ENCODE data around the gene CST8. TPM values are rescaled to one million over a fixed set of nuclear protein-coding genes. Genes with fewer than 3 reads are reported as not detected.

CST8 gene, protein sequence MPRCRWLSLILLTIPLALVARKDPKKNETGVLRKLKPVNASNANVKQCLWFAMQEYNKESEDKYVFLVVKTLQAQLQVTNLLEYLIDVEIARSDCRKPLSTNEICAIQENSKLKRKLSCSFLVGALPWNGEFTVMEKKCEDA
- total RNA-seq (not detected), polyA plus RNA-seq (not detected)
- long read RNA-seq, donor 1: 0 reads
- long read RNA-seq, donor 2: 0 reads

DNA sequence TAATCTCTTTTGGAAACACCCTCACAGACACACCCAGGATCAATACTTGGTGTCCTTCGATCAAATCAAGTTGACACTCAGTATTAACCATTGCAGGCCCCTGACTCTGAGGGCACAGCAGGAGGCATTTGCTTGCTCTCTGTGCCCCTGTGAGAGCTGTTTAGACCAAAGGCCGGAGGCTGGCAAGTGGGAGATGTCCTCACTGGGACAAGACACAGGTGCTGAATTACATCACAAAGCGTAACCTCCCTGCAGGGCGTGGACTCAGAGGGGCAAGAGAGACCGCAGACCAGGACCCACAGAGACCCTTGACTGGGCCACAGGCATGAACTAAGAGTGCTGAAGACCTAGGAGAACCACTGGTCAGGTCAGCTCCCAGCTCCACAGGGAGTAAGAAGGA is at the start of gene CST8:
TSS of gene CST8 (plus strand) at position 301 of the 400 bp plus-strand sequence. CDS start 551 bp downstream, outside the sequence.
- H3K27me3 ChIP-seq (ENCODE audit: insufficient read depth in 3 of 3, low read length in 2 of 3): no peaks in the 10 kb centered on the region
- H3K4me3 ChIP-seq: no peak within 1 kb of the TSS
- H3K9me3 ChIP-seq: peaks cover 5% of the 10 kb centered on the region
- no peaks in the 10 kb centered on the region for H3K4me1 ChIP-seq
- intact Hi-C loops (cut with DNase I): no loop called here
- no peak for ATAC-seq
- no peaks in the 10 kb centered on the region for H3K36me3 ChIP-seq (ENCODE audit: insufficient read depth in 1 of 2, low read depth in 1 of 2)
- no peak for DNase-seq
- WGBS, 3 donors: 87 to 94% (median 93%) methylated on average over 5 of the region's 5 CpGs
- TF ChIP-seq, protein P1, sequence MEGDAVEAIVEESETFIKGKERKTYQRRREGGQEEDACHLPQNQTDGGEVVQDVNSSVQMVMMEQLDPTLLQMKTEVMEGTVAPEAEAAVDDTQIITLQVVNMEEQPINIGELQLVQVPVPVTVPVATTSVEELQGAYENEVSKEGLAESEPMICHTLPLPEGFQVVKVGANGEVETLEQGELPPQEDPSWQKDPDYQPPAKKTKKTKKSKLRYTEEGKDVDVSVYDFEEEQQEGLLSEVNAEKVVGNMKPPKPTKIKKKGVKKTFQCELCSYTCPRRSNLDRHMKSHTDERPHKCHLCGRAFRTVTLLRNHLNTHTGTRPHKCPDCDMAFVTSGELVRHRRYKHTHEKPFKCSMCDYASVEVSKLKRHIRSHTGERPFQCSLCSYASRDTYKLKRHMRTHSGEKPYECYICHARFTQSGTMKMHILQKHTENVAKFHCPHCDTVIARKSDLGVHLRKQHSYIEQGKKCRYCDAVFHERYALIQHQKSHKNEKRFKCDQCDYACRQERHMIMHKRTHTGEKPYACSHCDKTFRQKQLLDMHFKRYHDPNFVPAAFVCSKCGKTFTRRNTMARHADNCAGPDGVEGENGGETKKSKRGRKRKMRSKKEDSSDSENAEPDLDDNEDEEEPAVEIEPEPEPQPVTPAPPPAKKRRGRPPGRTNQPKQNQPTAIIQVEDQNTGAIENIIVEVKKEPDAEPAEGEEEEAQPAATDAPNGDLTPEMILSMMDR (IDR thresholded peaks at IDR 0.05): no peak
- H3K27ac ChIP-seq: no peak within 1 kb of the TSS

- Histone ChIP-seq H3K27ac (no peak overlapping the region), H3K27me3 (ENCODE audit: insufficient read depth in 3 of 3, low read length in 2 of 3) (no peaks in the 10 kb centered on the region), H3K9me3 (no peaks in the 10 kb centered on the region), H3K4me3 (no peak overlapping the region), H3K36me3 (ENCODE audit: insufficient read depth in 1 of 2, low read depth in 1 of 2) (no peaks in the 10 kb centered on the region), H3K4me1 (no peaks in the 10 kb centered on the region)
- intact Hi-C loops (cut with DNase I): loop anchor here (2.0 to 10.0 kb wide), 4 partner anchors 165 to 555 kb away; partner anchors contain the start of gene CST9 (in 1 of the 2)
- 13 to 19% (median 17%) methylated on average over 8 of the region's 8 CpGs for WGBS, 3 donors
- peak; percentile 70 to 88 (median 82) for ATAC-seq
- TF ChIP-seq, protein P1 (IDR thresholded peaks at IDR 0.05): peak; percentile 86
- peak; percentile 46 to 61 for DNase-seq
These were observed 49.0 kb upstream of the CST8 start for GRCh38 chr20:23441850-23442313.

DNA sequence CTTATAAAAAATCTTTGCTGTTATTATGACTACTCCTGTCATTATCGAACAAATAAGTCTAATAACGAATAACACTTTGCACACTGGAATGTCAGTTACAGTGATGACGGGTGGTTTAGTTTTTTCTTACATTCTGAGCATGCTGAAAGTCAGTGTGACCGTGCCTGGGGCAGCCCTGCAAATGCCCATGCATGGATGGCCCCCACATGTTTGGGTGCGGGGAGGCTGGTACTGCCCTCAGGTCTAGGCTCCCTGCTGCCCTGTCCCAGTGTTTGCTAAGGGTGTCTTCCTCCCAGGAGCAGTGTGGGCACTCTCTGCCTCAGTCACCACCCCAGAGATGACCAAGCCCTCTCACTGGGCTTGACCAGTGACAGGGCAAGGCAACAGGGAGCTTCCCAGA is 48.5 kb upstream of the CST8 start:
- intact Hi-C loops (cut with DNase I): loop anchor here (2.0 to 10.0 kb wide), 4 partner anchors 164 to 555 kb away; partner anchors contain the start of gene CST9 (in 1 of the 2)
- no peak for ATAC-seq
- H3K9me3 ChIP-seq: no peaks in the 10 kb centered on the region
- no peaks in the 10 kb centered on the region for H3K4me1 ChIP-seq
- DNase-seq: no peak
- no peaks in the 10 kb centered on the region for H3K36me3 ChIP-seq (ENCODE audit: insufficient read depth in 1 of 2, low read depth in 1 of 2)
- TF ChIP-seq, protein P1 (IDR thresholded peaks at IDR 0.05): no peak
- 82 to 89% (median 83%) methylated on average over 5 of the region's 5 CpGs for WGBS, 3 donors
- H3K4me3 ChIP-seq: no peak overlapping the region
- H3K27ac ChIP-seq: no peak overlapping the region
- H3K27me3 ChIP-seq (ENCODE audit: insufficient read depth in 3 of 3, low read length in 2 of 3): no peaks in the 10 kb centered on the region

GRCh38 chr20:23444859-23445258 is 46.1 kb upstream of the CST8 start:
- no peak for DNase-seq
- no peaks in the 10 kb centered on the region for H3K9me3 ChIP-seq
- 78 to 87% (median 82%) methylated on average over 4 of the region's 4 CpGs for WGBS, 3 donors
- intact Hi-C loops (cut with DNase I): loop anchor here (5.0 to 10.0 kb wide), 3 partner anchors 162 to 552 kb away; partner anchors contain the start of gene CST9 (in 1 of the 2)
- H3K27me3 ChIP-seq (ENCODE audit: insufficient read depth in 3 of 3, low read length in 2 of 3): no peaks in the 10 kb centered on the region
- no peaks in the 10 kb centered on the region for H3K4me1 ChIP-seq
- H3K4me3 ChIP-seq: no peak overlapping the region
- TF ChIP-seq, protein P1 (IDR thresholded peaks at IDR 0.05): no peak
- H3K27ac ChIP-seq: no peak overlapping the region
- no peak for ATAC-seq
- H3K36me3 ChIP-seq (ENCODE audit: insufficient read depth in 1 of 2, low read depth in 1 of 2): no peaks in the 10 kb centered on the region
